ENCODE measurements around the gene PIP5K1B. TPM values are rescaled to one million over a fixed set of nuclear protein-coding genes. Genes with fewer than 3 reads are reported as not detected.
"Not testable (repeated sequence)": the region's sequence is repeated elsewhere in the genome, so short reads cannot be mapped to it uniquely, and the experiment has no call there.

PIP5K1B gene
- total RNA-seq, 1 experiment from 2014 or later, result 0.36 TPM

GRCh38 chr9:68699625-68700024, 5.4 kb upstream of the PIP5K1B start:
- not testable (repeated sequence) for H3K27ac ChIP-seq; H3K36me3 ChIP-seq; H3K9me3 ChIP-seq (replicated peaks); H3K27me3 ChIP-seq; H3K4me3 ChIP-seq; H3K4me1 ChIP-seq; DNase-seq

- Histone ChIP-seq H3K4me1 (no peaks in the 10 kb centered on the region), H3K36me3 (no peaks in the 10 kb centered on the region), H3K9me3 (replicated peaks) (no peaks in the 10 kb centered on the region), H3K4me3 (no peak overlapping the region), H3K27ac (no peak overlapping the region), H3K27me3 (peaks cover 30% of the 10 kb centered on the region)
- DNase-seq, result peak in 1 of 2 experiments; percentile 23
Measured at GRCh38 chr9:68702493-68702892, 2.5 kb upstream of the PIP5K1B start.

GRCh38 chr9:68703672-68704071, 1.4 kb upstream of the PIP5K1B start:
- H3K27me3 ChIP-seq, result peaks cover 37% of the 10 kb centered on the region
- no peaks in the 10 kb centered on the region for H3K9me3 ChIP-seq (replicated peaks)
- no peak overlapping the region for H3K27ac ChIP-seq
- no peak for DNase-seq
- no peaks in the 10 kb centered on the region for H3K4me1 ChIP-seq
- no peaks in the 10 kb centered on the region for H3K36me3 ChIP-seq
- no peak overlapping the region for H3K4me3 ChIP-seq

- peak overlapping the region; percentile 92 for H3K4me3 ChIP-seq
- peaks cover 40% of the 10 kb centered on the region for H3K27me3 ChIP-seq
- no peak for DNase-seq
- H3K9me3 ChIP-seq (replicated peaks), result no peaks in the 10 kb centered on the region
- H3K4me1 ChIP-seq, result no peaks in the 10 kb centered on the region
- no peaks in the 10 kb centered on the region for H3K36me3 ChIP-seq
- no peak overlapping the region for H3K27ac ChIP-seq
Measured at GRCh38 chr9:68704498-68704813, 584 bp upstream of the PIP5K1B start.

- peak; percentile 18 to 27 for DNase-seq
- Histone ChIP-seq H3K4me1 (no peaks in the 10 kb centered on the region), H3K36me3 (no peaks in the 10 kb centered on the region), H3K4me3 (peak overlapping the region; percentile 92), H3K9me3 (replicated peaks) (no peaks in the 10 kb centered on the region), H3K27me3 (peaks cover 40% of the 10 kb centered on the region), H3K27ac (no peak overlapping the region)
Measured at GRCh38 chr9:68705531-68706362, 707 bp downstream of the PIP5K1B start.

- H3K4me3 ChIP-seq, result no peak overlapping the region
- H3K9me3 ChIP-seq (replicated peaks), result no peaks in the 10 kb centered on the region
- DNase-seq, result no peak
- H3K27ac ChIP-seq, result no peak overlapping the region
- H3K36me3 ChIP-seq, result no peaks in the 10 kb centered on the region
- peaks cover 40% of the 10 kb centered on the region for H3K27me3 ChIP-seq
- no peaks in the 10 kb centered on the region for H3K4me1 ChIP-seq
Measured at GRCh38 chr9:68706363-68707201, 1.5 kb downstream of the PIP5K1B start.

- Histone ChIP-seq H3K9me3 (replicated peaks) (no peaks in the 10 kb centered on the region), H3K4me1 (no peaks in the 10 kb centered on the region; the same call in 1 of the 2 replicates), H3K36me3 (no peaks in the 10 kb centered on the region), H3K27me3 (peaks cover 44% of the 10 kb centered on the region), H3K27ac (no peak overlapping the region), H3K4me3 (no peak overlapping the region)
- DNase-seq, result no peak
Measured at GRCh38 chr9:68707801-68708488, 2.9 kb downstream of the PIP5K1B start.

GRCh38 chr9:68708513-68708912, 3.5 kb downstream of the PIP5K1B start:
- no peak overlapping the region for H3K27ac ChIP-seq
- H3K4me3 ChIP-seq, result no peak overlapping the region
- H3K9me3 ChIP-seq (replicated peaks), result no peaks in the 10 kb centered on the region
- H3K36me3 ChIP-seq, result no peaks in the 10 kb centered on the region
- H3K27me3 ChIP-seq, result peaks cover 44% of the 10 kb centered on the region
- H3K4me1 ChIP-seq, result no peaks in the 10 kb centered on the region; the same call in 1 of the 2 replicates
- DNase-seq, result no peak

GRCh38 chr9:68709291-68710110, 4.5 kb downstream of the PIP5K1B start:
- Histone ChIP-seq H3K36me3 (no peaks in the 10 kb centered on the region), H3K27me3 (peaks cover 39% of the 10 kb centered on the region), H3K27ac (no peak overlapping the region), H3K4me3 (no peak overlapping the region), H3K4me1 (no peaks in the 10 kb centered on the region; the same call in 1 of the 2 replicates), H3K9me3 (replicated peaks) (no peaks in the 10 kb centered on the region)
- no peak for DNase-seq

- H3K36me3 ChIP-seq, result no peaks in the 10 kb centered on the region
- peaks cover 4% of the 10 kb centered on the region; the same call in 1 of the 2 replicates for H3K4me1 ChIP-seq
- peaks cover 36% of the 10 kb centered on the region for H3K27me3 ChIP-seq
- H3K4me3 ChIP-seq, result no peak overlapping the region
- no peak for DNase-seq
- no peak overlapping the region for H3K27ac ChIP-seq
- H3K9me3 ChIP-seq (replicated peaks), result no peaks in the 10 kb centered on the region
Measured at GRCh38 chr9:68710111-68710471, 5.1 kb downstream of the PIP5K1B start.

- Histone ChIP-seq H3K9me3 (replicated peaks) (no peaks in the 10 kb centered on the region), H3K4me3 (no peak overlapping the region), H3K27ac (no peak overlapping the region), H3K4me1 (peaks cover 4% of the 10 kb centered on the region; the same call in 1 of the 2 replicates), H3K27me3 (peaks cover 30% of the 10 kb centered on the region), H3K36me3 (no peaks in the 10 kb centered on the region)
- no peak for DNase-seq
Measured at GRCh38 chr9:68711281-68711680, 6.2 kb downstream of the PIP5K1B start.

- DNase-seq, result no peak
- Histone ChIP-seq H3K4me1 (peaks cover 4% of the 10 kb centered on the region; the same call in 1 of the 2 replicates), H3K9me3 (replicated peaks) (no peaks in the 10 kb centered on the region), H3K4me3 (no peak overlapping the region), H3K36me3 (no peaks in the 10 kb centered on the region), H3K27ac (no peak overlapping the region), H3K27me3 (peaks cover 23% of the 10 kb centered on the region)
Measured at GRCh38 chr9:68711932-68712331, 6.9 kb downstream of the PIP5K1B start.

- Histone ChIP-seq H3K9me3 (replicated peaks) (no peaks in the 10 kb centered on the region), H3K27ac (no peak overlapping the region), H3K27me3 (peaks cover 7% of the 10 kb centered on the region), H3K4me1 (peaks cover 4% of the 10 kb centered on the region; the same call in 1 of the 2 replicates), H3K4me3 (no peak overlapping the region), H3K36me3 (no peaks in the 10 kb centered on the region)
- DNase-seq, result peak in 1 of 2 experiments; percentile 34
Measured at GRCh38 chr9:68714416-68715180, 9.6 kb downstream of the PIP5K1B start.

- no peak for DNase-seq
- Histone ChIP-seq H3K4me3 (no peak overlapping the region), H3K27me3 (peaks cover 9% of the 10 kb centered on the region), H3K27ac (no peak overlapping the region), H3K36me3 (no peaks in the 10 kb centered on the region), H3K4me1 (peaks cover 4% of the 10 kb centered on the region; the same call in 1 of the 2 replicates), H3K9me3 (replicated peaks) (no peaks in the 10 kb centered on the region)
Measured at GRCh38 chr9:68715181-68715456, 10.1 kb downstream of the PIP5K1B start.
